MCF 10A (cell line): ENCODE data around the gene KCTD19. TPM values are rescaled to one million over a fixed set of nuclear protein-coding genes. Genes with fewer than 3 reads are reported as not detected.

Experiments used
- BruUV-seq: library from RNA; stranded (reverse); fragments of 400-500 nt; replicated peaks from 2 replicates; lab custom pipeline; 2021; lab: Mats Ljungman, UMichigan
- CTCF ChIA-PET: fragments of 300-600 bp; sonication (Branson Sonifier 250); formaldehyde crosslinking; extraction: SDS; loops from one replicate; lab custom pipeline; 2021; ENCODE audit warnings: antibody characterized with exemption, inconsistent platforms; lab: Yijun Ruan, JAX
- POLR2A ChIA-PET: fragments of 300-600, 350-650 bp; sonication (Branson Sonifier 250); formaldehyde crosslinking; extraction: SDS; loops from one replicate; lab custom pipeline; 2020; ENCODE audit warnings: antibody characterized with exemption, inconsistent platforms; lab: Yijun Ruan, JAX
- DNase-seq: peaks from one replicate; pipeline ENCODE4 v3.0.0-alpha.2; 2018; ENCODE audit not compliant: unreplicated experiment
- H3K27ac Mint-ChIP-seq: one replicate; pipeline ENCODE4 v1.8.0; 2022; ENCODE audit warnings: mild to moderate bottlenecking, low read depth, mixed read lengths; ENCODE audit not compliant: unreplicated experiment
- H3K27me3 Mint-ChIP-seq: one replicate; pipeline ENCODE4 v1.8.0; 2022; ENCODE audit warnings: mixed read lengths; ENCODE audit not compliant: insufficient read depth, unreplicated experiment
- H3K36me3 Mint-ChIP-seq: one replicate; pipeline ENCODE4 v1.8.0; 2022; ENCODE audit warnings: mild to moderate bottlenecking, moderate library complexity, mixed read lengths; ENCODE audit not compliant: insufficient read depth, unreplicated experiment
- H3K4me1 Mint-ChIP-seq: one replicate; pipeline ENCODE4 v1.8.0; 2022; ENCODE audit warnings: mixed read lengths; ENCODE audit not compliant: insufficient read depth, unreplicated experiment
- H3K4me3 Mint-ChIP-seq: one replicate; pipeline ENCODE4 v1.8.0; 2022; ENCODE audit warnings: mild to moderate bottlenecking, moderate library complexity, mixed read lengths; ENCODE audit not compliant: unreplicated experiment
- H3K9me3 Mint-ChIP-seq: one replicate; pipeline ENCODE4 v1.8.0; 2022; ENCODE audit warnings: mixed read lengths; ENCODE audit not compliant: unreplicated experiment
- CTCF ChIP-seq: fragments of 200-600 bp; IDR thresholded peaks from one replicate; pipeline ENCODE4 v1.8.0; 2022; ENCODE audit warnings: antibody characterized with exemption, mild to moderate bottlenecking; ENCODE audit not compliant: unreplicated experiment
- intact Hi-C: fragments of 100-400 bp; cut with micrococcal nuclease; formaldehyde crosslinking; loops from 2 replicates; pipeline ENCODE4 v1.14.1; 2022
- total RNA-seq: library from RNA; stranded (reverse); gene quantifications from 2 replicates; pipeline ENCODE4 v1.2.3, GENCODE V29; 2022

KCTD19 gene
- total RNA-seq, 1 experiment from 2014 or later = not detected

GRCh38 chr16:67346341-67346740, 19.8 kb upstream of the KCTD19 start:
- TF ChIP-seq CTCF = no peak
- intact Hi-C loops = no loop called here
- ChIA-PET CTCF (interaction anchor here (0.7 kb wide), 1 partner anchor 13 kb away, joined by 3 read pairs; no protein-coding TSS in a partner anchor), POLR2A (interaction anchor here (1.0 to 1.2 kb wide), 2 partner anchors 22 to 35 kb away, joined by 3 read pairs; no protein-coding TSS in a partner anchor)
- peak; percentile 6 for DNase-seq
- no TSS peak for BruUV-seq
- no peak overlapping the region for H3K4me3 Mint-ChIP-seq
- no peaks in the 10 kb centered on the region for H3K27me3 Mint-ChIP-seq
- H3K9me3 Mint-ChIP-seq = no peaks in the 10 kb centered on the region
- no peak overlapping the region for H3K27ac Mint-ChIP-seq
- H3K36me3 Mint-ChIP-seq = no peaks in the 10 kb centered on the region
- H3K4me1 Mint-ChIP-seq = no peaks in the 10 kb centered on the region

GRCh38 chr16:67345401-67345800, 18.9 kb upstream of the KCTD19 start:
- intact Hi-C loops = no loop called here
- no peaks in the 10 kb centered on the region for H3K27me3 Mint-ChIP-seq
- H3K4me3 Mint-ChIP-seq = no peak overlapping the region
- H3K4me1 Mint-ChIP-seq = no peaks in the 10 kb centered on the region
- H3K9me3 Mint-ChIP-seq = no peaks in the 10 kb centered on the region
- no peaks in the 10 kb centered on the region for H3K36me3 Mint-ChIP-seq
- DNase-seq = no peak
- no peak overlapping the region for H3K27ac Mint-ChIP-seq
- CTCF ChIA-PET = interaction anchor here (0.6 to 0.9 kb wide), 3 partner anchors 32 to 81 kb away, joined by 4 to 5 read pairs (median 4); no protein-coding TSS in a partner anchor
- no peak for TF ChIP-seq CTCF
- no TSS peak for BruUV-seq
- POLR2A ChIA-PET = no interaction called here

GRCh38 chr16:67342616-67343015, 16.1 kb upstream of the KCTD19 start:
- Mint-ChIP-seq H3K4me1 (no peaks in the 10 kb centered on the region), H3K27ac (no peak overlapping the region), H3K9me3 (no peaks in the 10 kb centered on the region), H3K27me3 (no peaks in the 10 kb centered on the region), H3K4me3 (no peak overlapping the region), H3K36me3 (no peaks in the 10 kb centered on the region)
- POLR2A ChIA-PET = no interaction called here
- intact Hi-C loops = no loop called here
- no TSS peak for BruUV-seq
- CTCF ChIA-PET = interaction anchor here (0.5 kb wide), 1 partner anchor 151 kb away, joined by 3 read pairs; no protein-coding TSS in a partner anchor
- TF ChIP-seq CTCF = no peak
- DNase-seq = no peak

GRCh38 chr16:67341250-67341649, 14.7 kb upstream of the KCTD19 start:
- Mint-ChIP-seq H3K9me3 (no peaks in the 10 kb centered on the region), H3K27ac (no peak overlapping the region), H3K27me3 (no peaks in the 10 kb centered on the region), H3K36me3 (no peaks in the 10 kb centered on the region), H3K4me3 (no peak overlapping the region), H3K4me1 (no peaks in the 10 kb centered on the region)
- no peak for DNase-seq
- intact Hi-C loops = no loop called here
- TF ChIP-seq CTCF = no peak
- POLR2A ChIA-PET = no interaction called here
- no TSS peak for BruUV-seq
- CTCF ChIA-PET = no interaction called here
